Activated gamma-delta T cell treated with Interleukin-2 at 50 U/mL for 16 hours (primary cell): ENCODE data around the gene PRICKLE2.
"Not testable (repeated sequence)": the region's sequence is repeated elsewhere in the genome, so short reads cannot be mapped to it uniquely, and the experiment has no call there.

Experiments used
- DNase-seq: peaks from one replicate; pipeline ENCODE4 v3.0.0-alpha.2; 2020

Gene PRICKLE2

GRCh38 chr3:64093825-64094712 lies 131.2 kb downstream of the PRICKLE2 start:
- no peak for DNase-seq

- DNase-seq = no peak
Measured at GRCh38 chr3:64093211-64093610, 132.1 kb downstream of the PRICKLE2 start.

GRCh38 chr3:64091501-64091900 lies 133.8 kb downstream of the PRICKLE2 start:
- DNase-seq = no peak

GRCh38 chr3:64089386-64089785 lies 135.9 kb downstream of the PRICKLE2 start:
- not testable (repeated sequence) for DNase-seq

- no peak for DNase-seq
Measured at GRCh38 chr3:64088408-64089205, 136.7 kb downstream of the PRICKLE2 start.

GRCh38 chr3:64086479-64087252 lies 138.6 kb downstream of the PRICKLE2 start:
- no peak for DNase-seq

GRCh38 chr3:64084640-64085039 lies 140.6 kb downstream of the PRICKLE2 start:
- DNase-seq = no peak

- no peak for DNase-seq
Measured at GRCh38 chr3:64083575-64083974, 141.7 kb downstream of the PRICKLE2 start.

GRCh38 chr3:64082961-64083541 lies 142.2 kb downstream of the PRICKLE2 start:
- DNase-seq = no peak

GRCh38 chr3:64082411-64082810 lies 142.9 kb downstream of the PRICKLE2 start:
- DNase-seq = no peak

GRCh38 chr3:64081235-64081630 lies 144.0 kb downstream of the PRICKLE2 start:
- DNase-seq = no peak

- no peak for DNase-seq
Measured at GRCh38 chr3:64080616-64081234, 144.5 kb downstream of the PRICKLE2 start.

GRCh38 chr3:64079369-64080150 lies 145.7 kb downstream of the PRICKLE2 start:
- no peak for DNase-seq

- DNase-seq = no peak
Measured at GRCh38 chr3:64078966-64079365, 146.3 kb downstream of the PRICKLE2 start.

GRCh38 chr3:64074895-64075679 lies 150.2 kb downstream of the PRICKLE2 start:
- DNase-seq = no peak

GRCh38 chr3:64074060-64074459 lies 151.2 kb downstream of the PRICKLE2 start:
- no peak for DNase-seq

- DNase-seq = no peak
Measured at GRCh38 chr3:64073158-64073761, 152.0 kb downstream of the PRICKLE2 start.

- no peak for DNase-seq
Measured at GRCh38 chr3:64072126-64072525, 153.1 kb downstream of the PRICKLE2 start.

- no peak for DNase-seq
Measured at GRCh38 chr3:64070704-64071103, 154.6 kb downstream of the PRICKLE2 start.
